SK-N-MC (cell line): ENCODE data around the gene STARD13.
"Not testable (repeated sequence)": the region's sequence is repeated elsewhere in the genome, so short reads cannot be mapped to it uniquely, and the experiment has no call there.

Experiments
- DNase-seq: peaks from one replicate; pipeline ENCODE4 v3.0.0-alpha.2; 2011; ENCODE audit warnings: low read depth, low spot score
- H3K27ac ChIP-seq: fragments of 200-600 bp; sonication (generic); 2 replicates; pipeline ENCODE4 v1.5.1; 2016; ENCODE audit warnings: mixed run types
- H3K36me3 ChIP-seq: fragments of 200-600 bp; sonication (generic); 2 replicates; pipeline ENCODE4 v1.6.1; 2017; ENCODE audit warnings: antibody characterized with exemption, low read length, mixed read lengths; ENCODE audit not compliant: insufficient read depth
- H3K4me3 ChIP-seq: fragments of 200-600 bp; sonication (generic); 2 replicates; pipeline ENCODE4 v1.5.1; 2016
- H3K9ac ChIP-seq: fragments of 200-600 bp; sonication (generic); 2 replicates; pipeline ENCODE4 v1.8.0; 2017; ENCODE audit warnings: mixed run types, mixed read lengths; ENCODE audit not compliant: insufficient read length
- H3K9me3 ChIP-seq: fragments of 200-600 bp; sonication (generic); 2 replicates; pipeline ENCODE4 v1.6.1; 2017; ENCODE audit warnings: low read depth, mild to moderate bottlenecking, antibody characterized with exemption, low read length, moderate library complexity, mixed read lengths
- EZH2 ChIP-seq: fragments of 200-600 bp; sonication (generic); IDR thresholded peaks from one replicate; pipeline ENCODE4 v1.6.1; 2017; ENCODE audit warnings: antibody characterized with exemption
- FOXP2 ChIP-seq: optimal IDR thresholded peaks from 2 replicates; pipeline ENCODE3; 2011; ENCODE audit warnings: mild to moderate bottlenecking, moderate library complexity; ENCODE audit not compliant: insufficient read depth; ENCODE audit errors: extremely low read length, control extremely low read depth
- POLR2AphosphoS5 ChIP-seq: IDR thresholded peaks from 2 replicates; pipeline ENCODE4 v1.6.1; 2012; ENCODE audit warnings: mild to moderate bottlenecking, low read depth, low read length, borderline replicate concordance

Gene STARD13

DNA sequence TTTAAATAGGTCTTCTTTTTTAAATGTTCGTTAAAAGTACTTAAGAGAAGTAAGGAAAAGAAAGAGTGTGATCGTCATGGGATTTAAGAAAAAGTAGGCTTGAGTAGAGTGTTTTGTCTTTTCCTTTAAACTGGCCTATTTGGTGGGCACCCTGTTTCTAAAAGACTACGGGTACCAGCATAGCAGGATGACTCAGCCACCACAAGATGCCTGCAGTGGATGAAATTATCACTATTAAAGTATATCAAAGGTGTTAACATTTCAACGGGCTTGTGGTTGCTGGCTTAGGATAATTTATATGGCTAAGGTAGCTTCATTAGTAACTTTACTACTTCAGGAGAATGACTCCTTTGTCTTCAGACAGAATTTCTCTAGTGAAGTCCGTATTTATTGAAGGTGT, 112.6 kb downstream of the STARD13 start:
- Histone ChIP-seq H3K9ac (no peak overlapping the region), H3K4me3 (no peak overlapping the region), H3K36me3 (0 out of 2 replicates have a peak, but pooled peaks cover 3% of the 10 kb centered on the region), H3K27ac (no peak overlapping the region), H3K9me3 (no peaks in the 10 kb centered on the region)
- TF ChIP-seq FOXP2 = no peak
- TF ChIP-seq POLR2AphosphoS5 = no peak
- TF ChIP-seq EZH2 = no peak
- no peak for DNase-seq

DNA sequence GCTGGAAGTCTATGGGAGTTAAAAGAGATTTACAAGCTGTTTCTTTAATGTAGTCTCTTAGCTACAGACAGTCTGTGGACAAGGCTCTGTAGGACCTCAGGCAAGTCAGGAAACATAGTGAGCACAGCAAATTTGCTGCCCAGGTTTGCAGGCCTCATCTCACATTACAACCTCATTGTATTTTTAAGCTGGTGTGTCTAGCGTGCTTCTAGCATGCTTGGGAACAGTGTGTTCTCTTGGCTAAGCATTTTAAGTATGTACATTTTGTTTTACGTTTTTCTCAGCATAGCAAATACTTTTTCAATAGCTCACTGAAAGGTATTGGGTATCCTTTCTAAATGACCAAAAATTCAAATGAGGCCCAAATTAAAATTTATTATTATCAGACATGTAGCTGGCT, 113.2 kb downstream of the STARD13 start:
- Histone ChIP-seq H3K36me3 (0 out of 2 replicates have a peak, but pooled peaks cover 8% of the 10 kb centered on the region), H3K4me3 (no peak overlapping the region), H3K9ac (no peak overlapping the region), H3K27ac (no peak overlapping the region), H3K9me3 (no peaks in the 10 kb centered on the region)
- TF ChIP-seq POLR2AphosphoS5 (no peak), FOXP2 (no peak), EZH2 (no peak)
- no peak for DNase-seq

DNA sequence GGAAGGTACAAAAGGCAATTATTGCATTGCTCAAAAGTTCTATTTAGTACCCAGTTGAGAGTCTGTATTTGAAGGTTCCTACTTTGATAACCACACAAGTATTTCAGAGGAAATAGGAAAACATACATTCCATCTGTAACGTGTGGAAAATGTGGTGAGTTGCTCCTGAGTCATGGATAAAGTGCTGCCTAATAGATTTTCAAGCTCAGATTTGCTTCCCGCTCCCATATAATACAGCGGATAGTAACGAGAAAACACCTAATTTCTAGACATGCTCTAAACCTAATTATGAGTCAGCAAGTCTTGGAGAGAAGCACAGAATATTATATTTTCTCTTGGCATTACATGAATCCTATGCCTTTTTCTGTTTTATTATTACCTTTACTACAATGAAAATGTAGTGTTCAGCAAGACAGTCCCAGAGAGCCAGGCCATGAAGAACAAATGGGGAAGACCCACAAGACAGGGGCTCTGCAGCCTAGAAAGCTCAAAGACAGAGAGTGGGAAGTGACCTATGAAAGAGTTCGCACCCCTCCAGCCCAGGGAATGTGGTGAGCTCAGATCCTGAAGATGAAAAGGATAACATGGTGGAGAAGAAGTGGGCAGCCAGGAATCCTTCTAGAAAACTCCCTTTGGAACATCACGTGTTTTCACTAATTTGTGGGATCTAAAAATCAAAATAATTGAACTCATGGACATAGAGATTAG, 116.1 kb downstream of the STARD13 start:
- DNase-seq = no peak
- no peak overlapping the region for H3K27ac ChIP-seq
- TF ChIP-seq POLR2AphosphoS5 (no peak), FOXP2 (no peak), EZH2 (no peak)
- peaks cover 32% of the 10 kb centered on the region for H3K36me3 ChIP-seq
- H3K4me3 ChIP-seq = no peak overlapping the region
- H3K9ac ChIP-seq = no peak overlapping the region
- H3K9me3 ChIP-seq = no peaks in the 10 kb centered on the region

DNA sequence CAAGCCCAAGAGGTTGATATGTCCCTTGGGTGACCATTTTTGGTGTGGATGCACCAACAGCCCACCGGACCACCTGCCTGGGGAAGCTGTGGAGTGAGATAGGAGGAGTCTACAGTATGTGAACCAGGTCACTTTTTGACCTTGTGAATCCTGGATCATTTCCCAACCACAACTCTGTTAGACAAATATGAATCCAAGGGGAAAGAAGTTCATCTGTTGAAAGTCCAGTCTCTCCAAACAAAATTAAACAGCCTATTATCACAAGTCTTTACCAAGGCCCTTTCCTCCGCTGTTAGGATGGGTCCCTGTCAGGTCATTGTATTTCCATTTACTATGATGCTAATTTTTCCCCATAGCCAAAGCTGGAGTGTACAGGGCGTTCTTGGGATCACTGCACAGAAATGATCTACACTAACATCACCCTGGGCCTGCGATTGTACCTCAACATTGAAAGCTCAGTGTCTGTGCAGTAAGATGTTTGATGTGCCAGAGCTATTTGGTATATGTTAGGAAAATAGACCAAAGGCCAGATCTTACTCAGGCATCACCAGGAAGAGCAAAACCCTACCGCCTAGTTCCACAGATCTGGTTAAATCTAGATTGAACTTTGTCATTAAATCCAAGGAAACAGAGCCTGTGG, 117.1 kb downstream of the STARD13 start:
- no peak for DNase-seq
- TF ChIP-seq EZH2 (no peak), FOXP2 (no peak), POLR2AphosphoS5 (no peak)
- Histone ChIP-seq H3K9ac (no peak overlapping the region), H3K36me3 (peaks cover 40% of the 10 kb centered on the region), H3K27ac (no peak overlapping the region), H3K9me3 (no peaks in the 10 kb centered on the region), H3K4me3 (no peak overlapping the region)

DNA sequence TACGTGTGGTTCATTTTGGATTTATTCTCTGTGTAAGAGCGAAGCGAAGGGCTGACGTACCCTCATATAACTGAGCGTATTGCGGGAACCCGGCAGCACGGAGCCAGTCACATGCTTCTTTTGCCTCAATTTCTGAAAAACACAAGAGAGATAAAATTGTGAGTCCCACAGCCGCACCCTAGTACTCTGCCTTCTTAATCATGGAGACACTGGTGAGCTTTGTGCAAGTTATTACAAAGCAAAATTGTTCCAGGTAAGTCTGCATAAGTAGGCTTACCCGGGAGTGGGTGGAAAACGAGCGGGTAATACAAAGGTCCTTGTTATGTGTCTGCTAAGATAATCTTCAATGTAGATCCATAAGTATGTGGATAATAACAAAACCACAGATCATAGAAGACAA, 118.1 kb downstream of the STARD13 start:
- Histone ChIP-seq H3K9me3 (no peaks in the 10 kb centered on the region), H3K36me3 (peaks cover 48% of the 10 kb centered on the region), H3K4me3 (no peak overlapping the region), H3K27ac (peak overlapping the region; percentile 23; the same call in 1 of the 2 replicates), H3K9ac (no peak overlapping the region)
- TF ChIP-seq FOXP2 (no peak), POLR2AphosphoS5 (no peak), EZH2 (no peak)
- no peak for DNase-seq

DNA sequence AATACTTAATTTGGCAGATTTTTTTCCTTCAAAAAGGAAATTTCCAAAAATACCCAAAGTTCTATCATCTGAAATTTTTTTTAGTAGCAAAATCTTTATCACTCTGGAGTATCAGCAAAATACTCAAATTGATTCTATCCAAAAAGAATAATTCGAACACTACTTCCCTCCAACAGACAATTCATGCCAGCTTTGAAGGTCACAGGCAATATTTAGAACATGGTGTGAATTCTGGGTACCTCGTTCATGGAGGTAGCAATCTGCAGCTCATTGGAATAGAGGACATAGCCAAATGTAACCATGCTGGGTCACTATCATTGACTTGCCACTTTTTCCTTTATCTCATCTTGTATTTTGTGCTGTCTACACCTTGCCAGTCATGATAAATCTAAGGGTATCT, 119.8 kb downstream of the STARD13 start:
- Histone ChIP-seq H3K36me3 (peaks cover 56% of the 10 kb centered on the region), H3K9ac (no peak overlapping the region), H3K27ac (no peak overlapping the region), H3K4me3 (no peak overlapping the region), H3K9me3 (no peaks in the 10 kb centered on the region)
- TF ChIP-seq EZH2 = no peak
- TF ChIP-seq FOXP2 = no peak
- TF ChIP-seq POLR2AphosphoS5 = no peak
- no peak for DNase-seq

DNA sequence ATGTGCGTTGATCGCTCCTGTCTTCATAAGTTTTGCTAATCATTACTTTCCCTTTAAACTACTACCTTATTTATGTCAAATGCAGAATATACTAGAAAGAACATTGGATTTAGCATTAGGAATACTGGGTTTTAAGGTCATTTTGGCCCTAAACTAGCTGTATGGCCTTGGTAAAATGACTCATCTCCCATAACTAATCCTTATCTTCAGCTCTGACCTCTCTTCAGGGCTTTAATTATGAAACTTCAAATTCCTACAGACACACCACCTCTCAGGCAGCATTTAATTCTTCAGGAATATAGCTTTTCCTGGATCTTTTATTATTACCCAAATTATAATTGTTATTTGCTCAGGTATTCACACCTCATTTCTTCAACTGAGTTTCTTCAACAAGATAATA, 121.2 kb downstream of the STARD13 start:
- H3K9ac ChIP-seq = no peak overlapping the region
- no peak overlapping the region for H3K27ac ChIP-seq
- H3K4me3 ChIP-seq = no peak overlapping the region
- DNase-seq = no peak
- H3K9me3 ChIP-seq = no peaks in the 10 kb centered on the region
- peaks cover 56% of the 10 kb centered on the region for H3K36me3 ChIP-seq
- TF ChIP-seq EZH2 (no peak), FOXP2 (no peak), POLR2AphosphoS5 (no peak)

DNA sequence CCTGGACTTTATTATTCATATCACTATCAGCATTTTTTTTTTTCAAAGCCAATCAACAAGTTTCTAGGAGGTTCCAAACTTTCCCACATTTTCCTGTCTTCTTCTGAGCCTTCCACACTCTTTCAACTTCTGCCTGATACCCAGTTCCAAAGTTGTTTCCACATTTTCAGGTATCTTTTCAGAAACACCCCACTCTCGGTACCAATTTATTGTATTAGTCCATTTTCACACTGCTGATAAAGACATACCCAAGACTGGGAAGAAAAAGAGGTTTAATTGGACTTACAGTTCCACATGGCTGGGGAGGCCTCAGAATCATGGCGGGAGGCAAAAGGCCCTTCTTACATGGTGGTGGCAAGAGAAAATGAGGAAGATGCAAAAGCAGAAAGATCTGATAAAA, 122.8 kb downstream of the STARD13 start:
- H3K36me3 ChIP-seq = peaks cover 52% of the 10 kb centered on the region

More for the DNA sequence above, 122.8 kb downstream of the STARD13 start:
- H3K9me3 ChIP-seq, H3K27ac ChIP-seq, H3K4me3 ChIP-seq, H3K9ac ChIP-seq, DNase-seq: not testable (repeated sequence)
